Stimulated activated effector memory CD8-positive, alpha-beta T cell treated with anti-CD3 and anti-CD28 coated beads, Interleukin-12 subunit alpha, Interleukin-12 subunit beta, amount 100 ng/mL, for 72 hours (primary cell): Measurements from ENCODE around the gene PLPP4.
"Not testable (repeated sequence)": the region's sequence is repeated elsewhere in the genome, so short reads cannot be mapped to it uniquely, and the experiment has no call there.

ENCODE experiments used
- ATAC-seq: fragments of 150-1000 bp; cut with Tn5 transposase; 2 replicates; pipeline ENCODE4 v1.10.0; 2021
- DNase-seq, 2 donors: peaks; one replicate each; pipeline ENCODE4 v3.0.0; 2021 to 2022; ENCODE audit warnings: low spot score in 2 of 2
- H3K27ac Mint-ChIP-seq: one replicate; pipeline ENCODE4 v1.8.0; 2022; ENCODE audit warnings: mild to moderate bottlenecking, mixed read lengths
- H3K36me3 Mint-ChIP-seq: one replicate; pipeline ENCODE4 v1.8.0; 2022; ENCODE audit warnings: mild to moderate bottlenecking, mixed read lengths
- H3K4me1 Mint-ChIP-seq: one replicate; pipeline ENCODE4 v1.8.0; 2022; ENCODE audit warnings: mixed read lengths
- H3K4me3 Mint-ChIP-seq: one replicate; pipeline ENCODE4 v1.8.0; 2022; ENCODE audit warnings: mild to moderate bottlenecking, mixed read lengths
- H3K9me3 Mint-ChIP-seq: one replicate; pipeline ENCODE4 v1.8.0; 2022; ENCODE audit warnings: mixed read lengths

The PLPP4 gene

DNA sequence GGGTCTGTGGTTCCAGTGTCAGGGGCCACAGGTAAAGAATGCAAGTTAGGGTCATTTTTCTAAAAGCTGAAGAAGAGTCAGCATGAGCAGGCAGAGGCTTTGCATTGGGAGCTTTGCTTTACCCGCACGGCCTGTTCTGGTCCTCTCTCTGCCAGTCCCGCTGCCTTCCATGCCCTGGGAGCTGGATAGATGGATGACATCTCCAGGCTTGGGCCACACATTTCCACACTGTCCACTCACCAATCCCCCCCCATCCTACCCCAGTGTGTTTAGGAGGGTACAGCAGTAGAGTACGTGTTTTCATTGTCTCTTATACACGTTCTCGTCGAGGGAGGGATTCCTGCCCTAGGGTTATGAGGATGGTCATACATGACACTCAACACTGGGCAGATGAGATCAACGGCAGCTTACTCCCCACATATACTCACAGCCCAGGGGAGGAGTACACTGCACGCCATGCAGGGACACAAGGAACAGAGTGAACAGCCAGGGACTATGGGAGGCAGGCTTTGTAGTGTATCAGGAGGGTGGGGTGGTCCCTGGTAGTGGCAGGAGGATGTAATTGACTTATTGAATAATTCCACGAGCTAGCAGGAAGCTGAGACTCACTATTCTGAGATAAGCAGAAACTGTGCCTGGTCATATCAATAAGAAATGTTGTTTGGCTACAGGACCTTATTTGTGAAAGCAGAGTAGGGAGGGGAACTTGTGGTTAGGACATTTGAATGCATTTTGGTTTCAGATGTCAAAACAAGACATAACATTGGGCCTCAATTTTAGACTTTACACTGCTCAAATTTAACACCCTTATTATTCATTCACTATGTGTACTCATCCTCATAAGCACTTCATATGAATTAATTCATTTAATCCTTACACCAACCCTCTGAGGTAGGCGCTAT lies 36.6 kb downstream of the PLPP4 start:
- H3K36me3 Mint-ChIP-seq = no peaks in the 10 kb centered on the region
- no peaks in the 10 kb centered on the region for H3K9me3 Mint-ChIP-seq
- H3K27ac Mint-ChIP-seq = no peak overlapping the region
- ATAC-seq = peak; percentile 4
- H3K4me1 Mint-ChIP-seq = no peaks in the 10 kb centered on the region
- DNase-seq = peak in 1 of 2 donors; percentile 22
- no peak overlapping the region for H3K4me3 Mint-ChIP-seq

DNA sequence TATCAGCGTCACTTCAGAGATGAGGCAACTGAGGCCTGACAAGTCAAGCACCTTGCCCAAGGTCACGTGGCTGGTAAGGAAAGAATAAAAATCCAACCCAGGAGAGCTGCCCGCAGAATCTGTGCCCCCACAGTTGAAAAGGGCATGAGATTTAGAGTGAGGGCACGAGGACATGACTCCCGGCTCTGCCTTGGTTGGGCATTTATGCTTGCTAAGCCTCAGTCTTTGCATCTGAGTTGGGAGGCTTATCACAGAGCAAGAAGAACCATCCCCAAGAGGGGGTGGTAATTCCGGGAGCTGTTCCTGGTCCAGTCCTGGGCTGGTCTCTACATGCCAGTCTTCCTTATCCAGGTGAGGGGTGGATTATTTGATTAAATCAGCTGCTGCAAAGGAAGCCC lies 37.3 kb downstream of the PLPP4 start:
- ATAC-seq (no peak), DNase-seq (no peak)

GRCh38 chr10:120495226-120496009 lies 38.4 kb downstream of the PLPP4 start:
- no peaks in the 10 kb centered on the region for H3K36me3 Mint-ChIP-seq
- ATAC-seq = no peak
- H3K9me3 Mint-ChIP-seq = no peaks in the 10 kb centered on the region
- H3K4me3 Mint-ChIP-seq = no peak overlapping the region
- DNase-seq = no peak
- no peaks in the 10 kb centered on the region for H3K4me1 Mint-ChIP-seq
- H3K27ac Mint-ChIP-seq = no peak overlapping the region

More for the DNA sequence above, 37.3 kb downstream of the PLPP4 start:
- H3K4me1 Mint-ChIP-seq = no peaks in the 10 kb centered on the region
- H3K27ac Mint-ChIP-seq = no peak overlapping the region
- no peaks in the 10 kb centered on the region for H3K9me3 Mint-ChIP-seq
- no peak overlapping the region for H3K4me3 Mint-ChIP-seq
- H3K36me3 Mint-ChIP-seq = no peaks in the 10 kb centered on the region

DNA sequence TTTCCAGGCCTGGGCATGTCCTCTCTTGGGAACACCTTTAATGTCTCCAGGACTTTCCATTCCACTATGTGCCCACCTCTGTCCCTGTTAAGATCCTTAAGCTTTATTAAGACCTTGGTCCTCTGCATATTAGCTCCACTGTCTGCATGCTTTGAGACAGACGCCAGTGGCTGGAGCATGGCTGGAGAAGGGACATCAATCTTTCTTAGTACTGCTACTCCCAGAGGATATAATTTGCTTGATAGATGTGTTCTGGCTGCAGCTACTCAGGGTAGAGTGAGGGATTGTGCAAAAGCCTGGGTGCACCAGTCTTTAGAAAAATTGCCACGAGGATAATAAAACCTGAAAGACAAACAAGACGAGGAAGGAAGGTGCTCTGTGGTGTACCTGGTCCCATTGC lies 42.9 kb downstream of the PLPP4 start:
- no peak for ATAC-seq
- H3K9me3 Mint-ChIP-seq = no peaks in the 10 kb centered on the region

GRCh38 chr10:120503689-120504088 lies 46.7 kb downstream of the PLPP4 start:
- DNase-seq (no peak), ATAC-seq (no peak)
- H3K9me3 Mint-ChIP-seq = no peaks in the 10 kb centered on the region

More for the DNA sequence above, 42.9 kb downstream of the PLPP4 start:
- Mint-ChIP-seq H3K36me3 (no peaks in the 10 kb centered on the region), H3K4me1 (no peaks in the 10 kb centered on the region), H3K4me3 (no peak overlapping the region), H3K27ac (no peak overlapping the region)
- no peak for DNase-seq

DNA sequence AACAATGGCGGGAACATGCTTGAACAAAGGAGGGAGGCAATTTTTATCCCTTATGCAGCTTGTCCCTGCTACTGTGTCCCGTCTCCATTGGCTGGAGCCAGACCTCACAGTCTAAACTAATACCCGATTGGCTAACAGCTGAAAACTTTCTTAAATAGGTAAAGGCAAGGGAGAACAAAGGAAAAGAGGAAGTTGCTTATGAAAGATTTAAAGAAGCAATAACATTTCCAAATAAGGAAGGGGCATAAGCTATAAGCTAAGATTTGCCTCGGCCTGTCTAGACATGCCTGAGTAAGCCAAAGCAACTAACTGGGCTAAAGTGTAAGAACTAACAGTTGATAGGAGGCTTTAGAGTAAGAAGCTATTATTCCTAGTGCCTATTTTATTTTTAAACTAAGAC lies 47.2 kb downstream of the PLPP4 start:
- DNase-seq, H3K4me3 Mint-ChIP-seq, H3K4me1 Mint-ChIP-seq, H3K36me3 Mint-ChIP-seq, H3K9me3 Mint-ChIP-seq, ATAC-seq, H3K27ac Mint-ChIP-seq: not testable (repeated sequence)

More at GRCh38 chr10:120503689-120504088, 46.7 kb downstream of the PLPP4 start:
- Mint-ChIP-seq H3K27ac (no peak overlapping the region), H3K4me3 (no peak overlapping the region), H3K4me1 (no peaks in the 10 kb centered on the region), H3K36me3 (no peaks in the 10 kb centered on the region)

DNA sequence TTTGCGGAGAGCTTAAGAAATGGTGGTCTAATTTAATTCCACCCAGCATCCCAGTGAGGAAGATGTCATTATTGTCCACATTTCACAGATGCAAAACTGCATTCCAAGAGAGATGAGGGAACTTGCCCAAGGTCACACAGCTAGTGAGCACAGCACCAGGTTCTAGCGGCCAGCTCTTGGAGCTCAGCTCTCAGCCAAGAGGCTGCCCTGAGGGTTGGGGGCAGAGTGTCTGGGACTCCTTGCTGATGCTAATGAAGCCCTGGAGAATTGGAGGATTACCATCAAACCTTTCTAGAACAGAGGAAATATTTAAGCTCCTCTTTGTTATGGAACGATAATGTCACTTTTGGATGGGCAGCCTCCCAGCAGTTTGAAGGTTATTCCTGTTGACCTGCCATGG lies 48.0 kb downstream of the PLPP4 start:
- Mint-ChIP-seq H3K4me3 (no peak overlapping the region), H3K27ac (no peak overlapping the region), H3K9me3 (no peaks in the 10 kb centered on the region), H3K4me1 (no peaks in the 10 kb centered on the region), H3K36me3 (no peaks in the 10 kb centered on the region)
- ATAC-seq (no peak), DNase-seq (no peak)

DNA sequence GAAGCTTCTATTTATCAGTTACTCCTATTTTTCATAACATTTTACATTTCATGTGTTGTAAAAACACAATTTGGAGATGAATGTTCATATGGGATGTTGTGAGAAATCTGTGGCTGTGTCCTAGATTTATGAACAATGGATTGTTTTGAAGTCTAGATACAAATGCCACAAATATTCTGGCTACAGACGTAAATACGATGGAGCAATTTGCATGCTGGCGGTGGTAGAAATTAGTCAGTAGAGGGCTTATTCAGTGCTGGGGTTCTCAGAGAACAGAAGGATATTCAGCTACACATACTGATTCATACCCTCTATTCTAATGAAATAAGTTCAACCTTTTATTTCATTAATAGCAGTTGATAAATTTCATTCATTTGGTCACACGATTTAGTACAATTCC lies 48.8 kb downstream of the PLPP4 start:
- Mint-ChIP-seq H3K27ac (no peak overlapping the region), H3K36me3 (no peaks in the 10 kb centered on the region), H3K4me3 (no peak overlapping the region), H3K9me3 (no peaks in the 10 kb centered on the region), H3K4me1 (no peaks in the 10 kb centered on the region)
- no peak for DNase-seq
- ATAC-seq = no peak

DNA sequence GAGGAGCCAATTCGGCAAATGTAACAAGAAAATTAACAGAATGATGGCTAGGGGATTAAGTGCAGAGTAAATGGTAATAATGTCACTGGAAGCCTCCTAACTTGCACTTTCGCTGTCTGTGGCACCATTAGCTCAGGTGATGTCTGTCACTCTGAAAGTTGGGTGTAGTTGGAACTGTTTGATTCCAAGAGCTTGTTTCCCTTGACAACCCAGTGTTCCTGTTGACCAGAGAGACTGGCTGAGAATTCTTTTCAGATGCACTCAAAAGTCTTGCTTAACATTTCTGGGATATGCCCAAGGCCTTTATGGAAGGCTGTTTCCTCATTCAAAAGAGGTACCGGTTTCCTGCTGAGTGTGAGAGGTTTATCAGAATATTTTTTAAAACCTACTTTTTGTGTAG lies 49.6 kb downstream of the PLPP4 start:
- H3K36me3 Mint-ChIP-seq = no peaks in the 10 kb centered on the region
- no peak overlapping the region for H3K27ac Mint-ChIP-seq
- DNase-seq (no peak), ATAC-seq (no peak)
- no peak overlapping the region for H3K4me3 Mint-ChIP-seq
- no peaks in the 10 kb centered on the region for H3K9me3 Mint-ChIP-seq
- no peaks in the 10 kb centered on the region for H3K4me1 Mint-ChIP-seq

- Mint-ChIP-seq H3K27ac (no peak overlapping the region), H3K9me3 (no peaks in the 10 kb centered on the region), H3K4me1 (no peaks in the 10 kb centered on the region), H3K36me3 (no peaks in the 10 kb centered on the region), H3K4me3 (no peak overlapping the region)
- no peak for ATAC-seq
- no peak for DNase-seq
Measured at GRCh38 chr10:120507175-120507574, 50.1 kb downstream of the PLPP4 start.

DNA sequence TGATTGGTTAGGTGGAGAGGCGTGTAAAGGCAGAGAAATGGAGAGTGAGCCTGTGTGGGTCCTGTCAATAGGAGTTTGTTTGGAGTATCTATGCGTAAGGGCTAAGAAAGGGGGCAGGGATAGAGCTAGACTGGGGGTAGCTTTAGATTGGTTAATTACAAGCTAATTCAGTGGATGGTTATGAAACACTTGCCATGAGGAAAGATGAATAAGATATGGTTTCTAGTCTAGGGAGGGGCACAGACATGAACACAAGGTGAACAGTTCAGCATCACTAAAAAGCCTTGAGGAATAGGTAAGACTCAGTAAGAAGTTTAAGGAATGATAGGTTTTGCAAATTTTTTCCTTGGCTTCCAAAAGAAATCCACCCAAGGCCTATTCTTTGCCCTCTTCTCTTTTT lies 50.6 kb downstream of the PLPP4 start:
- Mint-ChIP-seq H3K27ac (no peak overlapping the region), H3K36me3 (no peaks in the 10 kb centered on the region), H3K9me3 (no peaks in the 10 kb centered on the region), H3K4me1 (no peaks in the 10 kb centered on the region), H3K4me3 (no peak overlapping the region)
- no peak for ATAC-seq
- DNase-seq = no peak

DNA sequence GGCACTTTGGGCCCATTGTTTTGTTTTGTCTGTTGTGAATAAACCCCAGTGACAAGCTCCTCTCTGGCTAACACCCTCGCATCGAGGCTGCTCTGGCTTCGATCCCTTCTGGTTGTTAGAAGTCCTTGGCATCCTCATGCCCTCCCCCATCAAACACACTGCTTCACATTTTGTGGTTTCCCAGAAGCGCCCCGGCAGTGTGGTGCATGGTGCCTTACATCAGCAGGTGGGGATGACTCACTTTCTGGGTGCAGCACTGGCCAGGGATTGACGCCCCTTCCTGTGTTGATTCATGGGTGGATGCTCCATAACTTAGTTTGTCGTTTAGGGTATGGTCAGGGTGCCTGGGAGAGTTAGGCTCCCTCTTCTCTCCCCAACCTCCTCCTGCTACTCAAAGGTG lies 51.4 kb downstream of the PLPP4 start:
- DNase-seq (no peak), ATAC-seq (peak; percentile 42)
- H3K4me1 Mint-ChIP-seq = no peaks in the 10 kb centered on the region
- no peaks in the 10 kb centered on the region for H3K36me3 Mint-ChIP-seq
- H3K4me3 Mint-ChIP-seq = no peak overlapping the region
- no peak overlapping the region for H3K27ac Mint-ChIP-seq
- no peaks in the 10 kb centered on the region for H3K9me3 Mint-ChIP-seq

- H3K4me3 Mint-ChIP-seq = no peak overlapping the region
- H3K9me3 Mint-ChIP-seq = no peaks in the 10 kb centered on the region
- H3K27ac Mint-ChIP-seq = no peak overlapping the region
- no peaks in the 10 kb centered on the region for H3K36me3 Mint-ChIP-seq
- H3K4me1 Mint-ChIP-seq = no peaks in the 10 kb centered on the region
- ATAC-seq (no peak), DNase-seq (no peak)
Measured at GRCh38 chr10:120508966-120509365, 51.9 kb downstream of the PLPP4 start.

GRCh38 chr10:120511165-120511564 lies 54.1 kb downstream of the PLPP4 start:
- Mint-ChIP-seq H3K9me3 (no peaks in the 10 kb centered on the region), H3K36me3 (no peaks in the 10 kb centered on the region), H3K4me3 (no peak overlapping the region), H3K4me1 (no peaks in the 10 kb centered on the region), H3K27ac (no peak overlapping the region)
- ATAC-seq (no peak), DNase-seq (no peak)

- DNase-seq = no peak
- Mint-ChIP-seq H3K27ac (no peak overlapping the region), H3K4me3 (no peak overlapping the region)
Measured at GRCh38 chr10:120513307-120513796, 56.3 kb downstream of the PLPP4 start.

More at GRCh38 chr10:120513307-120513796, 56.3 kb downstream of the PLPP4 start:
- Mint-ChIP-seq H3K36me3 (no peaks in the 10 kb centered on the region), H3K9me3 (no peaks in the 10 kb centered on the region), H3K4me1 (no peaks in the 10 kb centered on the region)
- no peak for ATAC-seq
